Loucy (cell line): ENCODE data around the gene FLVCR2.

Experiments used
- H2AFZ ChIP-seq: fragments of 200-600 bp; sonication (generic); 2 replicates; pipeline ENCODE4 v1.6.0; 2016; ENCODE audit warnings: antibody characterized with exemption, mild to moderate bottlenecking, low read length, moderate library complexity
- H3F3A ChIP-seq: fragments of 200-600 bp; 2 replicates; pipeline ENCODE4 v1.6.0; 2016; ENCODE audit warnings: antibody characterized with exemption, low read depth, mild to moderate bottlenecking
- H3K27me3 ChIP-seq: fragments of 200-600 bp; sonication (generic); 2 replicates; pipeline ENCODE4 v1.6.1; 2014; ENCODE audit warnings: low read length, mild to moderate bottlenecking; ENCODE audit not compliant: insufficient read depth, poor library complexity, severe bottlenecking
- H3K36me3 ChIP-seq: fragments of 200-600 bp; sonication (generic); 2 replicates; pipeline ENCODE4 v1.6.1; 2016; ENCODE audit warnings: low read length; ENCODE audit not compliant: insufficient read depth
- H3K4me1 ChIP-seq: fragments of 200-600 bp; sonication (generic); 2 replicates; pipeline ENCODE4 v1.5.1; 2014; ENCODE audit warnings: low read length, mild to moderate bottlenecking; ENCODE audit not compliant: insufficient read depth, poor library complexity, severe bottlenecking
- H3K4me2 ChIP-seq: fragments of 200-600 bp; sonication (generic); 2 replicates; pipeline ENCODE4 v1.6.0; 2014; ENCODE audit warnings: antibody characterized with exemption, low read length, low read depth, mild to moderate bottlenecking; ENCODE audit not compliant: poor library complexity, severe bottlenecking
- H3K4me3 ChIP-seq: fragments of 200-600 bp; sonication (generic); 2 replicates; pipeline ENCODE4 v1.5.1; 2014; ENCODE audit warnings: low read length, mild to moderate bottlenecking, mixed read lengths; ENCODE audit not compliant: poor library complexity, severe bottlenecking
- H3K79me2 ChIP-seq: fragments of 200-600 bp; sonication (generic); 2 replicates; pipeline ENCODE4 v1.6.1; 2014; ENCODE audit warnings: low read length; ENCODE audit not compliant: insufficient read depth
- H3K9ac ChIP-seq: fragments of 200-600 bp; sonication (generic); 2 replicates; pipeline ENCODE4 v1.6.0; 2014; ENCODE audit warnings: mild to moderate bottlenecking, low read depth, low read length, moderate library complexity; ENCODE audit not compliant: poor library complexity, severe bottlenecking
- H3K9me2 ChIP-seq: fragments of 200-600 bp; sonication (generic); replicated peaks from 2 replicates; pipeline ENCODE4 v1.6.1; 2016; ENCODE audit warnings: low read depth, low read length, mixed read lengths
- H3K9me3 ChIP-seq: fragments of 200-600 bp; sonication (generic); 2 replicates; pipeline ENCODE4 v1.6.1; 2014; ENCODE audit warnings: mild to moderate bottlenecking, antibody characterized with exemption, low read length, low read depth; ENCODE audit not compliant: insufficient read depth
- H4K20me1 ChIP-seq: fragments of 200-600 bp; sonication (generic); 2 replicates; pipeline ENCODE4 v1.6.0; 2014; ENCODE audit warnings: antibody characterized with exemption, low read length, mild to moderate bottlenecking; ENCODE audit not compliant: insufficient read depth, poor library complexity, severe bottlenecking
- EZH2phosphoT487 ChIP-seq: fragments of 200-600 bp; IDR thresholded peaks from 2 replicates; pipeline ENCODE4 v1.6.1; 2018; ENCODE audit warnings: antibody characterized with exemption, mild to moderate bottlenecking, moderate library complexity, borderline replicate concordance
- TF ChIP-seq, protein P1 (sequence below): fragments of 200-600 bp; sonication (generic); conservative IDR thresholded peaks from 2 replicates; pipeline ENCODE4 v1.5.1; 2014; ENCODE audit warnings: mild to moderate bottlenecking, antibody characterized with exemption, low read length

Gene FLVCR2

DNA sequence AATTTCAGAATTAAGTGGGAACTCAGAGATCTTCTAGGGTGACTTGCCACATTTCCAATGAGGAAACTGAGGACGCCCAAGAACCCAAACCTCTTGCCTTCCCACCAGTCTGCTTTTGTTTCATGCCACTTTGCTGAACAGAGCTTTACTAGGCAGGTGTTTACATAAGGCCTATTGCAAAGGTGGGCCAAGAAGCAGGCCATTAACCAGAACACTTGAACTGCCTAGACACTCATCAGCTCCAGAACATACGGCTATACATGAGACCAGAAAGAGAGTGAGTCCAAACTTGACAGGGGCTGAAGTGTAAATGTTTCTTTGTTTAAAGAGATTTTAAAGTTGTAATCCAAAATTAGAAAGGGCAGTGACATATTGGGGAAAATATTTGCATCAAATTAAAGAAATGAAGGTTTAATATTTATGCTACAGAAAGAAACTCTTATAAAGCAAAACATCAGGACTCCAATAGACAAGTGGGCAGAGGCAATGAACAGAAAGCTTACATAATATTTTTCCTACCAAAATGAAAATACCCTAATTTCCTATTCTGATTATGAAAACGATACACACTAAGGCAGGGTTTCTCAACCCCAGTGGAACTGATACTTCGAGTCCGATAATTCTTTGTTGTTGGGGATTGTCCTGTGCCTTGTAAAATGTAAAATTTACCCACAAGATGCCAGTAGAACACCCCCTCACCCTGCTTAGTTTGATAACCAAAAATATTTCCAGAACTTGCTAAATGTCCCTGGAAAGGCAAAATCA is 44.4 kb upstream of the FLVCR2 start:
- Histone ChIP-seq H3K4me1 (peaks cover 3% of the 10 kb centered on the region), H3K9me2 (no peaks in the 10 kb centered on the region), H3K4me3 (no peak overlapping the region), H2AFZ (no peak overlapping the region), H3K27me3 (no peaks in the 10 kb centered on the region), H3K4me2 (no peak overlapping the region), H3K79me2 (peaks cover 12% of the 10 kb centered on the region), H3K9me3 (no peaks in the 10 kb centered on the region), H3K36me3 (no peaks in the 10 kb centered on the region), H3K9ac (no peak overlapping the region), H3F3A (no peaks in the 10 kb centered on the region; the same call in 1 of the 2 replicates), H4K20me1 (no peaks in the 10 kb centered on the region)
- no peak for TF ChIP-seq EZH2phosphoT487
- TF ChIP-seq, protein P1, sequence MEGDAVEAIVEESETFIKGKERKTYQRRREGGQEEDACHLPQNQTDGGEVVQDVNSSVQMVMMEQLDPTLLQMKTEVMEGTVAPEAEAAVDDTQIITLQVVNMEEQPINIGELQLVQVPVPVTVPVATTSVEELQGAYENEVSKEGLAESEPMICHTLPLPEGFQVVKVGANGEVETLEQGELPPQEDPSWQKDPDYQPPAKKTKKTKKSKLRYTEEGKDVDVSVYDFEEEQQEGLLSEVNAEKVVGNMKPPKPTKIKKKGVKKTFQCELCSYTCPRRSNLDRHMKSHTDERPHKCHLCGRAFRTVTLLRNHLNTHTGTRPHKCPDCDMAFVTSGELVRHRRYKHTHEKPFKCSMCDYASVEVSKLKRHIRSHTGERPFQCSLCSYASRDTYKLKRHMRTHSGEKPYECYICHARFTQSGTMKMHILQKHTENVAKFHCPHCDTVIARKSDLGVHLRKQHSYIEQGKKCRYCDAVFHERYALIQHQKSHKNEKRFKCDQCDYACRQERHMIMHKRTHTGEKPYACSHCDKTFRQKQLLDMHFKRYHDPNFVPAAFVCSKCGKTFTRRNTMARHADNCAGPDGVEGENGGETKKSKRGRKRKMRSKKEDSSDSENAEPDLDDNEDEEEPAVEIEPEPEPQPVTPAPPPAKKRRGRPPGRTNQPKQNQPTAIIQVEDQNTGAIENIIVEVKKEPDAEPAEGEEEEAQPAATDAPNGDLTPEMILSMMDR: no peak

DNA sequence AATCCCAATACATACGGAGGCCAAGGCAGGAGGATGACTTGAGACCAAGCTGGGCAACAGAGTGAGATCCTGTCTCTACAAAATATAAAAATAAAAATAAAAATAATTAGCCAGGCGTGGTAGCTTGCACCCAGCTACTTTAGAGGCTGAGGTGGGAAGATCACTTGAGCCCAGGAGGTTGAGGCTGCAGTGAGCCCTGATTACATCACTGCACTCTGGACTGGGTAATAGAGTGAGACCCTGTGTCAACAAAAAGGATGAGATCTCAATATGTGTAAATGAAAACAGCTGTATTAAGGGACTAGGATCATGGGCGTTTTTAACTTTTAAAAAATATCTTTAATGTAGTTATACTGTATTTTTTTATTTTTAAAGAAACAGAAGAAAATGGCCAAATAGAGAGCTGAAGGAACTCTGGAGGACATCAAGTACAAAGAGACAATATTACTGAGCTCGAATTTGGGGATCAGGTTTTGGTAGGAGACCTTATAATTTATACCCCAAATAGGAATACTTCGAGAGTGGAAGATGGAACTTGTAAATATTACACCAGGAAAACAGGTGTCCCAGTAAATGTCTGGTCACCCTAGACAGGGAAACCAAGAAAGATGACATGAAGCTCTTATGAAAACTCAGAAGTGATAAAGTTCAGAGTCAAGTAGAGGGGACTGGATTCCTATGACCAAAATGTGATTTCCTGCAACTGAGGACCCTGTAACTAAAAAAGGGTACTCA is 43.1 kb upstream of the FLVCR2 start:
- Histone ChIP-seq H3K36me3 (no peaks in the 10 kb centered on the region), H3K79me2 (peaks cover 12% of the 10 kb centered on the region), H4K20me1 (no peaks in the 10 kb centered on the region), H2AFZ (no peak overlapping the region), H3K4me1 (peaks cover under 1% of the 10 kb centered on the region), H3F3A (no peaks in the 10 kb centered on the region; the same call in 1 of the 2 replicates), H3K9ac (no peak overlapping the region), H3K27me3 (no peaks in the 10 kb centered on the region), H3K4me2 (no peak overlapping the region), H3K9me2 (no peaks in the 10 kb centered on the region), H3K4me3 (no peak overlapping the region), H3K9me3 (no peaks in the 10 kb centered on the region)
- TF ChIP-seq, protein P1: no peak
- TF ChIP-seq EZH2phosphoT487: no peak

DNA sequence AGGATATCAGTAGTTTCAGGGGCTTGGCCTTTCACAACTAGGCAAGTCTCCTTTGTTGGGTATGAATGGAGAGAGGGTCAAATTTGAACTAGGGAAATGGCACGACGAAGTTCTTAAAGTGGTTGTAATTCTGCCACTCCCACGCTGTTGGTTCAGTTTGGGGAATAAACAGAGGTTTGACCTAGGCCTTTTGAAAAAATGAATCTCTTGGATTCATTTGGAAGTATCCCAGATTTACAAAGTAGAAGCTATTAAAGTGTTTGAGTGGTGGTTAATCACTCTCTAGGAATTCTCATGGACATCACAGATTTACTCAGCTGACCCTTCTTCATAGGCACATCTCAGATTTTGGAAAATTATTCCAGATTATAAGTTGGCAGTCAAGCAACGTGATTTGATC is 41.3 kb upstream of the FLVCR2 start:
- TF ChIP-seq, protein P1: no peak
- no peak for TF ChIP-seq EZH2phosphoT487
- Histone ChIP-seq H3F3A (peaks cover 2% of the 10 kb centered on the region; the same call in 1 of the 2 replicates), H3K4me2 (no peak overlapping the region), H3K4me1 (peaks cover 3% of the 10 kb centered on the region), H3K36me3 (no peaks in the 10 kb centered on the region), H3K79me2 (peaks cover 4% of the 10 kb centered on the region), H3K9ac (no peak overlapping the region), H3K4me3 (no peak overlapping the region), H2AFZ (no peak overlapping the region), H4K20me1 (no peaks in the 10 kb centered on the region), H3K9me2 (no peaks in the 10 kb centered on the region), H3K9me3 (no peaks in the 10 kb centered on the region), H3K27me3 (no peaks in the 10 kb centered on the region)
